BLaER1 treated with 17β-estradiol and CSF1 and Interleukin-3, amounts not matched to agents 10 nM and 100 nM (cell line): ENCODE data around the gene PPT2.
A peak's percentile ranks its signal among the peaks of the same experiment; 100 is the strongest.

Source experiments
- H3K27ac ChIP-seq, 11 experiments: shearing (Covaris generic); formaldehyde crosslinking; 2 replicates each; pipeline ENCODE4 v1.8.1; 2022
- H3K27me3 ChIP-seq, 11 experiments: shearing (Covaris generic); formaldehyde crosslinking; 2 replicates each; pipeline ENCODE4 v1.8.1; 2022
- H3K36me3 ChIP-seq, 11 experiments: shearing (Covaris generic); formaldehyde crosslinking; 2 replicates each; pipeline ENCODE4 v1.8.1; 2022
- H3K4me1 ChIP-seq, 10 experiments: shearing (Covaris generic); formaldehyde crosslinking; 2 replicates each; pipeline ENCODE4 v1.8.1; 2022
- H3K4me2 ChIP-seq, 11 experiments: shearing (Covaris generic); formaldehyde crosslinking; 2 replicates each; pipeline ENCODE4 v1.8.1; 2022
- H3K4me3 ChIP-seq, 10 experiments: shearing (Covaris generic); formaldehyde crosslinking; 2 replicates each; pipeline ENCODE4 v1.8.1; 2022
- H3K9ac ChIP-seq, 11 experiments: shearing (Covaris generic); formaldehyde crosslinking; 2 replicates each; pipeline ENCODE4 v1.8.1; 2022
- H3K9me3 ChIP-seq, 11 experiments: shearing (Covaris generic); formaldehyde crosslinking; replicated peaks in 1 of 11; 2 replicates each; pipeline ENCODE4 v1.8.1; 2022
- H4K20me1 ChIP-seq, 11 experiments: shearing (Covaris generic); formaldehyde crosslinking; 2 replicates each; pipeline ENCODE4 v1.8.1; 2022
- Cebpa-rat ChIP-seq, 11 experiments: shearing (Covaris generic); IDR thresholded peaks; 2 replicates each; pipeline ENCODE4 v1.8.1; 2022

PPT2 gene

GRCh38 chr6:32153564-32154513 lies at the start of gene PPT2:
Gene PPT2, plus strand, starts transcription at chr6:32154141. Its CDS starts 454 bp downstream, at chr6:32154595.
- peaks cover 15 to 34% (median 30%) of the 10 kb centered on the region in 11 experiments for H3K36me3 ChIP-seq
- H3K4me1 ChIP-seq: peaks cover 11 to 39% (median 31%) of the 10 kb centered on the region in 10 experiments
- H3K27me3 ChIP-seq: peaks cover 0 to 4% (median under 1%) of the 10 kb centered on the region in 11 experiments; a peak in 7 of 22 replicates
- no peaks in the 10 kb centered on the region for H4K20me1 ChIP-seq
- H3K4me3 ChIP-seq: peak within 1 kb of the TSS; percentile 69 to 85 (median 76)
- H3K27ac ChIP-seq: peak within 1 kb of the TSS; percentile 45 to 86 (median 80); a peak in 20 of 22 replicates
- TF ChIP-seq Cebpa-rat (IDR thresholded peaks at IDR 0.05): no peak
- peak within 1 kb of the TSS; percentile 77 to 87 (median 82) for H3K9ac ChIP-seq
- peaks cover 0 to 4% (median 2%) of the 10 kb centered on the region in 11 experiments; a peak in 8 of 22 replicates for H3K9me3 ChIP-seq
- H3K4me2 ChIP-seq: peak within 1 kb of the TSS; percentile 83 to 99 (median 98)

- H4K20me1 ChIP-seq: peaks cover 0 to 16% (median 0%) of the 10 kb centered on the region in 11 experiments; a peak in 5 of 22 replicates
- H3K4me2 ChIP-seq: no peak overlapping the region
- peaks cover 0 to 2% (median 0%) of the 10 kb centered on the region in 11 experiments; a peak in 2 of 22 replicates for H3K36me3 ChIP-seq
- H3K27me3 ChIP-seq: no peaks in the 10 kb centered on the region
- peaks cover 30 to 36% (median 32%) of the 10 kb centered on the region in 10 experiments for H3K4me1 ChIP-seq
- no peak overlapping the region for H3K4me3 ChIP-seq
- no peak for TF ChIP-seq Cebpa-rat (IDR thresholded peaks at IDR 0.05)
- H3K27ac ChIP-seq: no peak overlapping the region
- H3K9me3 ChIP-seq: no peaks in the 10 kb centered on the region
- H3K9ac ChIP-seq: no peak overlapping the region
Measured at GRCh38 chr6:32105433-32105832, 48.5 kb upstream of the PPT2 start.

GRCh38 chr6:32107406-32107805 lies 46.5 kb upstream of the PPT2 start:
- Histone ChIP-seq H3K4me3 (no peak overlapping the region), H3K9me3 (no peaks in the 10 kb centered on the region), H3K4me1 (peaks cover 34 to 44% (median 36%) of the 10 kb centered on the region in 10 experiments), H3K27me3 (no peaks in the 10 kb centered on the region), H3K27ac (no peak overlapping the region), H3K9ac (peak overlapping the region in 1 of 11 experiments; percentile 28; a peak in 1 of 22 replicates), H4K20me1 (peaks cover 0 to 22% (median 0%) of the 10 kb centered on the region in 11 experiments; a peak in 5 of 22 replicates), H3K4me2 (peak overlapping the region; percentile 57 to 78 (median 72); a peak in 21 of 22 replicates), H3K36me3 (peaks cover 0 to 20% (median 15%) of the 10 kb centered on the region in 11 experiments; a peak in 17 of 22 replicates)
- no peak for TF ChIP-seq Cebpa-rat (IDR thresholded peaks at IDR 0.05)

GRCh38 chr6:32108094-32108627 lies 45.8 kb upstream of the PPT2 start:
- Histone ChIP-seq H3K4me3 (no peak overlapping the region), H3K36me3 (peaks cover 0 to 27% (median 15%) of the 10 kb centered on the region in 11 experiments; a peak in 17 of 22 replicates), H3K9ac (peak overlapping the region in 1 of 11 experiments; percentile 28; a peak in 2 of 22 replicates), H3K4me1 (peaks cover 34 to 46% (median 36%) of the 10 kb centered on the region in 10 experiments), H3K4me2 (peak overlapping the region; percentile 57 to 78 (median 72)), H4K20me1 (peaks cover 0 to 27% (median 0%) of the 10 kb centered on the region in 11 experiments; a peak in 5 of 22 replicates), H3K27ac (no peak overlapping the region), H3K27me3 (no peaks in the 10 kb centered on the region), H3K9me3 (no peaks in the 10 kb centered on the region)
- TF ChIP-seq Cebpa-rat (IDR thresholded peaks at IDR 0.05): no peak

- peak overlapping the region in 3 of 11 experiments; percentile 13 to 29 (median 28); a peak in 3 of 22 replicates for H3K9ac ChIP-seq
Measured at GRCh38 chr6:32108727-32109113, 45.2 kb upstream of the PPT2 start.

GRCh38 chr6:32109114-32109764 lies 44.7 kb upstream of the PPT2 start, which contains the start of gene TNXB:
Gene TNXB, minus strand, starts transcription at chr6:32109338. Its CDS starts 11,140 bp downstream, at chr6:32098198.
- H3K36me3 ChIP-seq: peaks cover 5 to 38% (median 25%) of the 10 kb centered on the region in 11 experiments; a peak in 19 of 22 replicates
- H3K4me2 ChIP-seq: peak within 1 kb of the TSS; percentile 57 to 78 (median 72)
- no peaks in the 10 kb centered on the region for H3K9me3 ChIP-seq
- no peak for TF ChIP-seq Cebpa-rat (IDR thresholded peaks at IDR 0.05)
- H3K9ac ChIP-seq: peak within 1 kb of the TSS in 3 of 11 experiments; percentile 13 to 29 (median 28); a peak in 4 of 22 replicates
- peaks cover 0 to 31% (median 0%) of the 10 kb centered on the region in 11 experiments; a peak in 5 of 22 replicates for H4K20me1 ChIP-seq
- peaks cover 34 to 49% (median 36%) of the 10 kb centered on the region in 10 experiments for H3K4me1 ChIP-seq
- no peak within 1 kb of the TSS for H3K4me3 ChIP-seq
- H3K27ac ChIP-seq: 0 out of 22 replicates have a peak within 1 kb of the TSS, but pooled peaks of 2 of the 11 experiments have one; percentile 4 to 15
- H3K27me3 ChIP-seq: no peaks in the 10 kb centered on the region

More at GRCh38 chr6:32108727-32109113, 45.2 kb upstream of the PPT2 start:
- TF ChIP-seq Cebpa-rat (IDR thresholded peaks at IDR 0.05): no peak
- Histone ChIP-seq H3K27ac (no peak overlapping the region), H3K27me3 (no peaks in the 10 kb centered on the region), H4K20me1 (peaks cover 0 to 31% (median 0%) of the 10 kb centered on the region in 11 experiments; a peak in 5 of 22 replicates), H3K4me1 (peaks cover 34 to 49% (median 36%) of the 10 kb centered on the region in 10 experiments), H3K4me3 (no peak overlapping the region), H3K4me2 (peak overlapping the region; percentile 57 to 78 (median 72)), H3K36me3 (peaks cover 3 to 33% (median 21%) of the 10 kb centered on the region in 11 experiments; a peak in 19 of 22 replicates), H3K9me3 (no peaks in the 10 kb centered on the region)

- Histone ChIP-seq H3K27ac (0 out of 22 replicates have a peak overlapping the region, but pooled peaks of 2 of the 11 experiments have one; percentile 4 to 15), H3K9ac (no peak overlapping the region), H4K20me1 (peaks cover 0 to 34% (median 0%) of the 10 kb centered on the region in 11 experiments; a peak in 5 of 22 replicates), H3K36me3 (peaks cover 7 to 44% (median 30%) of the 10 kb centered on the region in 11 experiments; a peak in 21 of 22 replicates), H3K4me3 (no peak overlapping the region), H3K4me2 (peak overlapping the region; percentile 29 to 77 (median 69); a peak in 21 of 22 replicates), H3K4me1 (peaks cover 34 to 51% (median 36%) of the 10 kb centered on the region in 10 experiments), H3K27me3 (no peaks in the 10 kb centered on the region), H3K9me3 (no peaks in the 10 kb centered on the region)
- TF ChIP-seq Cebpa-rat (IDR thresholded peaks at IDR 0.05): no peak
Measured at GRCh38 chr6:32109765-32110160, 44.2 kb upstream of the PPT2 start.

- peak overlapping the region in 9 of 11 experiments; percentile 53 to 77 (median 72); a peak in 7 of 22 replicates for H3K4me2 ChIP-seq
- no peak overlapping the region; a peak in 1 of 22 replicates for H3K9ac ChIP-seq
- H3K36me3 ChIP-seq: peaks cover 14 to 50% (median 36%) of the 10 kb centered on the region in 11 experiments
- H3K27ac ChIP-seq: 0 out of 22 replicates have a peak overlapping the region, but pooled peaks of 1 of the 11 experiments have one; percentile 15
- H3K4me1 ChIP-seq: peaks cover 34 to 53% (median 36%) of the 10 kb centered on the region in 10 experiments
- H3K27me3 ChIP-seq: no peaks in the 10 kb centered on the region
- no peak for TF ChIP-seq Cebpa-rat (IDR thresholded peaks at IDR 0.05)
- H3K4me3 ChIP-seq: no peak overlapping the region
- no peaks in the 10 kb centered on the region for H3K9me3 ChIP-seq
- peaks cover 0 to 39% (median 0%) of the 10 kb centered on the region in 11 experiments; a peak in 6 of 22 replicates for H4K20me1 ChIP-seq
Measured at GRCh38 chr6:32110632-32111031, 43.3 kb upstream of the PPT2 start.
